H1 (cell line): Measurements from ENCODE around the gene RADIL. TPM values are rescaled to one million over a fixed set of nuclear protein-coding genes. Genes with fewer than 3 reads are reported as not detected.

ENCODE experiments used
- BCL11A ChIP-seq, 2 experiments: IDR thresholded peaks; one replicate each; pipeline ENCODE4 v1.6.1; 2011; ENCODE audit warnings: low read depth in 2 of 2, low read length in 2 of 2, mild to moderate bottlenecking in 2 of 2
- CBX5 ChIP-seq: fragments of 300-800, 300-1000 bp; sonication (generic); IDR thresholded peaks from 2 replicates; pipeline ENCODE4 v1.7.1; 2016; ENCODE audit warnings: antibody characterized with exemption, low read length, low read depth
- CHD7 ChIP-seq: fragments of 300-600 bp; sonication (generic); IDR thresholded peaks from 2 replicates; pipeline ENCODE4 v1.7.1; 2012; ENCODE audit warnings: low read length, moderate library complexity, mild to moderate bottlenecking, inconsistent platforms; ENCODE audit not compliant: insufficient replicate concordance
- CTBP2 ChIP-seq: IDR thresholded peaks from 2 replicates; pipeline ENCODE4 v1.7.0; 2011; ENCODE audit warnings: borderline replicate concordance, mild to moderate bottlenecking, moderate library complexity, mixed read lengths, low read length; ENCODE audit not compliant: insufficient read depth, insufficient read length
- NANOG ChIP-seq: IDR thresholded peaks from 2 replicates; pipeline ENCODE4 v1.6.1; 2011; ENCODE audit warnings: low read length, low read depth, mild to moderate bottlenecking, inconsistent platforms; ENCODE audit not compliant: insufficient read depth, poor library complexity, severe bottlenecking
- RAD21 ChIP-seq, 2 experiments: IDR thresholded peaks in 1 of 2; conservative IDR thresholded peaks in 1 of 2; 2 replicates each; pipeline ENCODE4 v1.6.1; 2011; ENCODE audit warnings: low read depth in 2 of 2, low read length in 2 of 2, improper control_type of control experiment in 1 of 2, inconsistent platforms in 1 of 2, mild to moderate bottlenecking in 1 of 2, moderate library complexity in 1 of 2
- SIN3A ChIP-seq, 2 experiments: IDR thresholded peaks in 1 of 2; conservative IDR thresholded peaks in 1 of 2; 2 replicates each; pipeline ENCODE4 v1.6.1; 2011 to 2012; ENCODE audit warnings: low read length in 2 of 2, improper control_type of control experiment in 1 of 2, low read depth in 1 of 2, mild to moderate bottlenecking in 1 of 2
- SUZ12 ChIP-seq: fragments of 200-600 bp; sonication (generic); IDR thresholded peaks from 2 replicates; pipeline ENCODE4 v1.6.1; 2012; ENCODE audit warnings: mild to moderate bottlenecking, inconsistent platforms, low read length, moderate library complexity, mixed read lengths
- polyA plus RNA-seq, 7 experiments: library from polyadenylated mRNA; depleted of rRNA in 3 of 7; stranded (reverse) in 5 of 7; unstranded in 2 of 7; fragments of >200 nt in 5 of 7; fragments of 200-250 nt in 2 of 7; gene quantifications; 1 replicate in 5 of 7; 2 replicates in 1 of 7; 4 replicates in 1 of 7; pipeline versions ENCODE4 v1.2.1 to v1.2.3, GENCODE V29; 2011 to 2013; ENCODE audit warnings: missing spikeins in 2 of 7, mixed read lengths in 2 of 7
- total RNA-seq: library from RNA; stranded (reverse); fragmentation: NEBNext Ultra II Directional; extraction: Animal tissue kit (Norgen Biotek cat#: 25700); gene quantifications from 2 replicates; pipeline ENCODE4 v1.2.1, GENCODE V29; 2021

RADIL gene
- total and polyA plus RNA-seq, 2 of the 8 experiments (the other 6 are each of a cell fraction or from before 2014, with no cell fraction given), result 5.0 to 5.4 TPM

- no peak for TF ChIP-seq CHD7
- TF ChIP-seq SUZ12, result no peak
- TF ChIP-seq SIN3A (conservative IDR thresholded peaks at IDR 0.05 in 1 of 2, IDR thresholded peaks at IDR 0.05 in 1 of 2; ENCODE audit: low read depth in 1 of 2, low read length in 2 of 2), result no peak
- no peak for TF ChIP-seq RAD21 (IDR thresholded peaks at IDR 0.05 in 1 of 2, conservative IDR thresholded peaks at IDR 0.05 in 1 of 2; ENCODE audit: low read depth in 2 of 2, low read length in 2 of 2)
- TF ChIP-seq BCL11A (IDR thresholded peaks at IDR 0.05; ENCODE audit: low read depth in 2 of 2, low read length in 2 of 2), result no peak
- no peak for TF ChIP-seq CBX5
- no peak for TF ChIP-seq CTBP2
- no peak for TF ChIP-seq NANOG
- TF ChIP-seq, all 59 proteins: peak for 0
Measured at GRCh38 chr7:4895766-4896165, 12.2 kb upstream of the RADIL start (continued).
